Activated T-helper 1 cell treated with anti-CD3 and anti-CD28 coated beads, Interleukin-12 subunit alpha, Interleukin-12 subunit beta, Interleukin-2, Interleukin-4 antibody, amounts not matched to agents 30 ng/mL and 10 ng/mL and 1 ng/mL, durations not matched to agents 14 hours and 24 hours and 36 hours (primary cell): ENCODE results near the gene PIN1. TPM values are rescaled to one million over a fixed set of nuclear protein-coding genes. Genes with fewer than 3 reads are reported as not detected.

Experiments used
- DNase-seq: peaks from one replicate; pipeline ENCODE4 v3.0.0; 2021; ENCODE audit warnings: low spot score
- H3K27ac Mint-ChIP-seq: one replicate; pipeline ENCODE4 v1.8.0; 2021; ENCODE audit warnings: mild to moderate bottlenecking, mixed read lengths
- H3K27me3 Mint-ChIP-seq: one replicate; pipeline ENCODE4 v1.8.0; 2022; ENCODE audit warnings: mild to moderate bottlenecking, moderate library complexity, mixed read lengths; ENCODE audit not compliant: insufficient read depth
- H3K36me3 Mint-ChIP-seq: one replicate; pipeline ENCODE4 v1.8.0; 2021; ENCODE audit warnings: low read depth, mixed read lengths
- H3K4me1 Mint-ChIP-seq: one replicate; pipeline ENCODE4 v1.8.0; 2021; ENCODE audit warnings: low read depth, mixed read lengths
- H3K4me3 Mint-ChIP-seq: one replicate; pipeline ENCODE4 v1.8.0; 2021; ENCODE audit warnings: mild to moderate bottlenecking, moderate library complexity, mixed read lengths
- H3K9me3 Mint-ChIP-seq: one replicate; pipeline ENCODE4 v1.8.0; 2021; ENCODE audit warnings: mixed read lengths
- intact Hi-C: fragments of 100-400 bp; cut with micrococcal nuclease; formaldehyde crosslinking; loops from one replicate; pipeline ENCODE4 v1.15.1; 2024
- total RNA-seq: library from RNA; stranded (reverse); gene quantifications from 2 replicates; pipeline ENCODE4 v1.2.3, GENCODE V29; 2022

Gene PIN1
- total RNA-seq, 1 donor from 2014 or later: 87.3 TPM

DNA sequence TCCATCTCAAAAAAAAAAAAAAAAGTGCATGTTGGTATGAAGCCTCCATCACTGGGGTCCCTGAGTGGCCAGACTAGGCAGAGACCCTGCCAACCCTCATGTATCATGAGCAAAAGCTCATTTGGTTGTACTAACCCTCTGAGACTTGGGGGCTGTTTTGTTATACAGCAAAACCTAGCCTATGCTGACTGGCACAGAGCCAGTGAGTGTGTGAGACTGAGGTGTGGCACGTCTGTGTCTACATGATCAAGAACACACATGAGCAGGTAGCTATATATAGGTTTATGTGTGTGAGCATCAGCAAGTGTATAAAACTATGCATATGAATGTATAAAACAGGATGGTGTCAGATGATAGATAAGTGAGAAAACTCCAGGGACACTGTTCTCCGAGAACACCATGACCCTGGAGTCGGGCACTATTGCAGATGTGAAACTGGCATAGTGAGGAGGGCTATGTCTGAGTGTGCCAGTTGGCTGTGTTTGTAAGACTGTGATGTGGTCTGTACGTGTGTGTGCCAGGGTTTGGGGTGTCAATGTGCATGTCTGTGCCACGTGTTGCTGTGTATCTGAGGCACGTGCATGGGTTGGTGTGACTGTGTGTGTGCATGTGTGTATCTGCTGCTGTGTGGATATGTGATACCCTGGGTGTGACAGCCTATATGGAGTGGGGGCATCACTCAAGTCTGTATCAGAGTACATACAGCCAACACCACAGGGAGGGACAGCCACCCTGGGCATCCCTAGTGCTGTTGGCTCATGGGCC lies 56.7 kb downstream of the PIN1 start:
- no peak overlapping the region for H3K4me3 Mint-ChIP-seq
- intact Hi-C loops: no loop called here

More for the DNA sequence above, 56.7 kb downstream of the PIN1 start:
- H3K27ac Mint-ChIP-seq: no peak overlapping the region
- no peaks in the 10 kb centered on the region for H3K36me3 Mint-ChIP-seq
- DNase-seq: no peak
- no peaks in the 10 kb centered on the region for H3K27me3 Mint-ChIP-seq
- H3K4me1 Mint-ChIP-seq: no peaks in the 10 kb centered on the region
- no peaks in the 10 kb centered on the region for H3K9me3 Mint-ChIP-seq

Other genes with a start within 250 kb of the PIN1 start
- 33.2 and 36.7 TPM in 2 replicates for gene ZNF561, start 214.1 kb upstream of the PIN1 start, total RNA-seq
- gene ZNF562, start 160.2 kb upstream of the PIN1 start, total RNA-seq: 13.2 and 13.8 TPM in 2 replicates
- 2.3 and 2.4 TPM in 2 replicates for gene ZNF846, start 66.6 kb upstream of the PIN1 start, total RNA-seq
- gene FBXL12, start 16.2 kb upstream of the PIN1 start, total RNA-seq: 19.4 and 20.7 TPM in 2 replicates
- 338 and 351 TPM in 2 replicates for gene UBL5, start 7.4 kb upstream of the PIN1 start, total RNA-seq
- 0.78 and 1.6 TPM in 2 replicates for gene OLFM2, start 101.2 kb downstream of the PIN1 start, total RNA-seq
- gene COL5A3, start 175.2 kb downstream of the PIN1 start, total RNA-seq: 0.67 and 0.76 TPM in 2 replicates
- not detected in 2 replicates for gene RDH8, start 178.2 kb downstream of the PIN1 start, total RNA-seq